HUDEP-2 (cell line): ENCODE measurements around the gene LGALS3.

ENCODE experiments used
- DNase-seq, 76 experiments: peaks; one replicate each; lab custom pipeline; 2025; ENCODE audit not compliant: unreplicated experiment in 76 of 76; lab: John Stamatoyannopoulos, UW

LGALS3 gene

DNA sequence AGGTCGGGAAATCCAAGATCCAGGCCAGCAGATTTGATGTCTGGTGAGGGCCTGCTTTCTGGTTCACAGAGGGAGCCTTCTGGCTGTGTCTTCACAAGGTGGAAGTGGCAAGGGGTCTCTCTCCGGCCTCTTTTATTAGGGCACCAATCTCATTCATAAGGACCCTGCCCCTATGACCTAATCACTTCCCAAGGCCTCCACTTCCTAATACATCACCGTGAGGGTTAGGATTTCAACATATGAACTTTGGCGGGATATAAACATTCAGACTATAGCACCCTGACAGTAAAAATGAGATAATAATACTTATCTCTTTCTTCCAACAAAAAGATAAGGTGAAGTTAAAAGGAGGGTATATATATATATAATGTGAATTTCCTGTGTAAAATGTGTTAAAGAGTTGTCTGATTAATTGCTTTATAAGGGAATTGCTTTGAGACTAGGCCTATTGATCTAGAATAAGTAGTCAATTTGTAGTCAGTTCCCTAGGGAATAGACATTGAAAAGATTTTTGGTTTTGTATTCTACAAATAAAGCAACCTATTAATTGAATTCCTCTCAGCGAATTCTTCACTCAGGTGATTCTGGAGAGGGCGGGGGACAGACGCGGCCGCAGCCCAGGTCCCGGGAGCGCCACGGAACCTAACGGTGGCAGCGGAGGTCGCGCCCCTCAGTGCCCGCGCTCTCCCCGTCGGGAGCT is 516 bp upstream of the LGALS3 start:
- no peak for DNase-seq

DNA sequence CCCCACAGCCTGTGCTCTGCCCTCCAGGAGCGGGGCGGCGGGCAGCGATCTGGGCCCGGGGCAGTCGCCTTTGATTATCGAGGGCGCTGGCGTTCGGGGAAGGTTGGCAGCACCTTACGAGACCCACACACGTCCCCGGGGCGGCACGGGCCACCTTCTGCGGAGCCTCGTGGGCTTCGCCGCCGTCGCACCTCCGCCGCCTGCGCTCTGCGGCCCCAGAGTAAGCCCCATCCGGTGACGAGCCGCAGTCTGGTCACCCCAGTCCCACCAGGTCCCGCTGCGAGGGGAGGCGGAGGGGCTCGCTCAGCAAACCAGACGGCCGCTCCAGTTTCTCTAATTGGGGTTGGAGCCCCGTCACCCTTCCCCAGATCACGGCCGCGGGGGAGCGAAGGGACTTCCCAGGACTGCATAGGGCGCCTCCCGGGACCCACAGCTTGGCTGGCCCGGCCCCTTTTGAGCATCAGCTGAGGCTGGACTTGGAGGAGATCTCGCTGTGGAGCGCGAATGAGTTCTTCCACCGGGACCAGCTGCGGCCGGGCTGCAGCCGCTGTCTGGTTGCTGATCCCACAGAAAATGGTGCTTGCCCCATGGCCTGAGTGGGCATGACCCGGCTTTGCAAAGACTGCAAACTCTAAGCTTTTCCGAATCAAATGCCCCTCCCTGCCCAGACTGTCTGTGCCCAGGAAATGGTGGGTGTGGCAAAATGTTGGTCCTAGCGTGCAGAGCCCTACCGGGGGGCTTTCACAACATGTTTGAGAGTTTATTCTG is 560 bp downstream of the LGALS3 start:
- DNase-seq, result peak in 19 of 76 experiments; percentile 18 to 52 (median 33)

DNA sequence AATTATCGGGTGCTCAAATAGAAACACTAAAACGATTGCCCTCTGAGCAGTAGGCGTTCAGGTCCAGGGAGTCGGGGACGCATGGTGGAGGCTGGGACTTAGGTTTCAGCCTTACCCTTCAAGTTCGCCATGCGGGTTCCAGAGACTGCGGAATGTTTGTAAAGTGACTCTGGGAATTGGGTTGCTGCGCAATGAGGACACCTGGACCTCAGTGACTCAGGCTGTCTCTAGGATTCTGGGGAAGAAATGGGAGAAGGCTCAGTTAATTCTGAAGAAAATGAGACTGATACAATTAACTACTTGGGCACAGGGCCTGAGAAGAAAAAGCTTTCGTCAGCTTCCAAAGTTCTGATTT is 1.1 kb downstream of the LGALS3 start:
- DNase-seq, result no peak

DNA sequence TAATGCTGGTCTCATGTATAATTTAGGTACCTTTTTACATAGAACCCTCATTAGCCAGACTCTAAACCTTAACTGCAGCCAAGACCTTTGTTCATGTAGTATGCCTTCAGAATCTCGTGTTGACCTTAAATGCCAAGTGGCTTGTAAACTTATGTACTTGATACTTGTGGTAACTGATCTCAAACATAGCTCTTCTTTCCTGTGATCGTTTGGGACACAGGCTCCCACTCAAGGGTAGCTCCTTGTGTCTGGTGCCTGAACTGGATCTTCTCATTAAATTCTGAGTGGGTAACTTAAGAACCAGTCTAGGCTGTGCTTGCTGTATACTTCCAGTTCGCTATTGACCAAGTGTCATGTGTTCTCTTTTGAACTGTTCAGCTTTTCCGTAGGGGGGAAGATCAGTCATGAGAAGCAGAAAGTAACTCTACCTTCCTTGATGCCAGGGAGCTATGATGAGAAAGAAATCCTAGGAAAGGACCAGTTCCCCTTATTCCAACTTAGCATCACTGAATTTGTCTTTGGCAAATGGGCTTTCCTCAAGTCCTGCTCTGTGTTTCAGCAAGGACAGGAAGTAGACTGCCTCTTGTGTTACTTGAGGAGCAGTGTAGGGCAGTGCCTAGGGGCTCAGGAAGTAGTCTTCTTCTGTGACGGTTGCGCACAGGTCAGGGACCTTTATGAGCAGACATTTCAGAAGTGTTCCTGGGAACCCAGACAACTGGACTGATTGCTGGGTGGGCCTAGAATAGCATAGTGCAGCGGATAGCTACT is 2.5 kb downstream of the LGALS3 start:
- DNase-seq, result peak in 22 of 76 experiments; percentile 10 to 56 (median 25)

DNA sequence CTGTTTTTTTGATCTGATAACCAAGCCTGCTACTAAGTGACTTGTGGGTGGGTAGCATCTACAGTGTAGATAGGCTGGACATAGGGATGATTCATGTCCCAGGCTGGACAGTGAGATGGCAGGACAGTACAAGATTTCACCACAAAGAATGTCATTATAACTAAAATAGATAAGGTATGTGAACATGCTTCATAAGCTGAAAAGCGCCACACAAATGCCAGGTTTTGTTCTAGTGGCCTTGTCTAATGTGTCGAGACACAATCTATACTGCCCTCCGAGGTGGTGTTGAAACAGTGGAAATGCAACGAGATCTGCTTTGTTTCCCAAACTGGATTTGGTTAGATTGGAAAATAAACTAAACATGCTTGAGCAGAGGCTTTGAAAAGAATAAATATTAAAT is 4.4 kb downstream of the LGALS3 start:
- DNase-seq, result peak in 37 of 76 experiments; percentile 7 to 74 (median 38)

DNA sequence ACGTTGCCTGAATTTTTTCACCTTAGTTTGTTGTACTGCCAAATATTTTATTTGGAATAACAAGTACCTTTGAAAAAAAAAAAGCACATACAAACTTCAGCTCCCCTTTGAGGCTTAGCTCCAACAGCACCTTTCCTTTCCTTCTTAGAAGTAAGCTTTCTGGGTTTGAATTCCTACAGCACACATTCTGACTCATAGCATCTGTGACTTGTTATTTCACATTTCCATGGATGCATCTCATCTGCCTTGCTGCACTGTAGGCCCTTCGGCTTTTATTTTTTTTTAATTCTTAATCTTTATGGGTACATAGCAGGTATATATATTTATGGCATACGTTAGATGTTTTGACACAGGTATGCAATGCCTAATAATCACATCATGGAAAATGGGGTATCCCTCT is 7.2 kb downstream of the LGALS3 start:
- no peak for DNase-seq

DNA sequence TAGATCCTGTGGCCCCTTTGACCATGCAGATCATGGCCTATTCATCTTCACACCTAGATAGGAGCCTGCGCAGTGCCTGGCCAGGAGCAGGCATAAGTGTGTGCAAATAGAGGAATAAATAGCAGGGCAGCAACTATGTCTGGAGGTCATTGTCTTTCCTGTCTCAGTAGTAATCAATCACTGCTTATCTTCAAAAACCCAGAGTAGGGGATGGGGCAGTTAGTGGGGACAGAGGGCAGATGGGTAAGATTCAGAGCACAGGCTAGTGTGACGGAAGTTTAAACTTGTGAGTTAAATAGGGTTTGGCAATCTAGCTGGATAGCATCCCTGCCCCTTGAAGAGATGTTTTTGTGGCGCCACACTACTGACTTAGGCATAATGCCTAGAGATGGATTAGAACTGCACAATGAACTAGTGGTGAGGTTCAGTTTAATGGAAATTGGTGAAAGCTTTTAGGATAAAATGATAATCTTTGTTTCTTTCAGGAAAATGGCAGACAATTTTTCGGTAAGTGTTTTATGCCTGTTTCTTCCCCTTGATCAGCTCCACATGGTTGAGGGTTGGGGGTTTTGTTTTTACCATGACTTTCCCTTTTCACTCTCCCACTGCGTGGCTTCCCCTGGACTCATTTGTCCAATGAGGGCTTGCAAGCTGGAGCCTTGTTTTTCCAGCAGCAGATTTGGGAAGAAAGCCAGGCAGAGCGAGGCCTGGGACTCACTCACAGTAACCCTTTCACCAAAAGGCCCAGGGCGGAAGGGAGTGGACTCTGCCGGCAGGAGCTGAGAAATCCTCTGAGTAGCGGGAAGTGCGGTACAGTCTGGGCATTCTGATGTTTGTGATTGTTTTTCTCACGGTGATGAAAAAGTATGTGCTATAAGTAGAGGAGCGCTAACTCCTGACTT is 8.1 kb downstream of the LGALS3 start:
- DNase-seq, result no peak

DNA sequence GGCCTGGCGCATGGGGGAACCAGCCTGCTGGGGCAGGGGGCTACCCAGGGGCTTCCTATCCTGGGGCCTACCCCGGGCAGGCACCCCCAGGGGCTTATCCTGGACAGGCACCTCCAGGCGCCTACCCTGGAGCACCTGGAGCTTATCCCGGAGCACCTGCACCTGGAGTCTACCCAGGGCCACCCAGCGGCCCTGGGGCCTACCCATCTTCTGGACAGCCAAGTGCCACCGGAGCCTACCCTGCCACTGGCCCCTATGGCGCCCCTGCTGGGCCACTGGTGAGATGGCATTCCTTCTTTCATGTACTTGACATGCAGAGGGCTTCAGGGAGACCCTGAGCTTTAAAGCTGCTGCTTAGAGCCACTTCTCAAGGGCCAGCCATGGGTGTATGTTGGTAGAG is 9.0 kb downstream of the LGALS3 start:
- DNase-seq, result peak in 5 of 76 experiments; percentile 7 to 27 (median 10)

DNA sequence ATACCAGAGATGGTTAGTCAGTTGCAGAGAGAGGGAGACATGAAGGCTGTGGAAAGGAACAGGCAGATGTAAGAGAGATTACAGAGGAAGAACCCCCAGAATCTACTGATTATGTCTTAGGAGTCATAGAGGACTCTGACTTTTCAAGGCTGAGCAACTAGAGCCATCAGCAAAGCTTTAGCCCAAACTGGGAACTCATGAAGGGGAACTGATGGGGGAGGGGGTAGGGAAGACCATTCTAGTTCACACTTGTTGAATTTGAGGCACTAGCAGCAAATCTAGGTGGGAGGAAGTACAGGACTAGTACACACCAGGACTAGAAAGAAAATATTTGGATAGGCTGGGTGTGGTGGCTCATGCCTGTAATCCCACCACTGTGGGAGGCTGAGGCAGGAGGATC is 10.1 kb downstream of the LGALS3 start:
- no peak for DNase-seq

DNA sequence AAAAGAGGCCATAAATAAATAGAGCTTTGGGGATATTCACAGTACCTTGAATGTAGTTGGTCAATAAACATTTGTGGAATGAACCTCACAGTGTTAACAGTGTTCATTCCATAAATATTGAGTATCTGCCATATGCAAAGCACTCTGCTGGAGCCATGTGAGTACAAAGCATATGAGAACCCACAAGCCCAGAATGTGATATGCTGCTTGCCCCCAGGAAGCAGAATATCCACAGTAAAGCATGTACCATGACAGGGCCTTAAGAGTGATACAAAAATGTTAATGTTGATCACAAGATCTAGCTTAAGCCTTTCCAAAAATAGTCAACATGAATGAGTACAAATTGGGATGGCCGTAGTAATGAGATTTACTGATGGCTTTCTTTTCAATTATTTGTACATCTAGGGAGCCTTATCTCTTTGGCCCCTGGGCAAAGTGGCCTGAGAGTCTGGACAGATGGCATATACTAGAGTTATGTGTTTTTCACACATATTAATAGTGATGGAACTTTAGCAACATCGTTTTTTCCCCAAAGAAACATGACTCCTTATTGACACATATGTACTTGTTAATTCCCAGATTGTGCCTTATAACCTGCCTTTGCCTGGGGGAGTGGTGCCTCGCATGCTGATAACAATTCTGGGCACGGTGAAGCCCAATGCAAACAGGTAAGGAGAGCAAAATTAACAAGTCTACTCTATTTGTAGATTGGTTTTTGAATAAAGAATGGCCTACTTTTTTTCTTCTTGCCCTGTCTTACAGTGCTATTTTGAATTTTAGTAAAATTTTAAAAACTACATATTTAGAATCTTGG is 10.9 kb downstream of the LGALS3 start:
- no peak for DNase-seq

DNA sequence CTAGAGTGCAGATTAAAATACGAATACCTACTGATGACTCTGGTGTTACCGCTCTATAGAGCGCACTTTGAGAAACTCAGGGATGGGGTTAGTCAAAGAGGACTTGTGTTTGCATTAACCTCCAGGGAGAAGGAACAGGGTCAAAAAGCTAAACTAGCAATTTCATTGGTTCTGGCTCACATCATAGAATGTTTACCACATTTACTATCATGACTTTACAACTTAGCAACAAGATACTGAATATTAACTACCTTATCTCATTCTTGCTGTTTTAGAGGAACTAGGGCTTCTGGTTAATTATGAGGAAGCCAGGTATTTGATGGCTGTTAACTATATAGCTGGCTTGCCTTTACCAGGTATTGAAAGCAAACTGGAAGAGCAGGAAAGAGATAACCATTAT is 12.8 kb downstream of the LGALS3 start:
- no peak for DNase-seq

DNA sequence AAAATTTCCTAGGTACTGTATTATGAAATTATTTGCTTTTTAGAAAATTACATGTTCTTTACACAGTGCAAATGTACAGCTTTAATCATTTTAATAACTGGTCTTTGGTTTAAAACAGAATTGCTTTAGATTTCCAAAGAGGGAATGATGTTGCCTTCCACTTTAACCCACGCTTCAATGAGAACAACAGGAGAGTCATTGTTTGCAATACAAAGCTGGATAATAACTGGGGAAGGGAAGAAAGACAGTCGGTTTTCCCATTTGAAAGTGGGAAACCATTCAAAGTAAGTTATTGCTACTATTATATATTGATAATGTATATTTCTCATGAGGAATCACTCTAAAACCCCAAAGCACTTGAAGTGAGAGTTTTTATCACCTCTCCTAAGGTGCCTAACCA is 13.4 kb downstream of the LGALS3 start:
- DNase-seq, result no peak

DNA sequence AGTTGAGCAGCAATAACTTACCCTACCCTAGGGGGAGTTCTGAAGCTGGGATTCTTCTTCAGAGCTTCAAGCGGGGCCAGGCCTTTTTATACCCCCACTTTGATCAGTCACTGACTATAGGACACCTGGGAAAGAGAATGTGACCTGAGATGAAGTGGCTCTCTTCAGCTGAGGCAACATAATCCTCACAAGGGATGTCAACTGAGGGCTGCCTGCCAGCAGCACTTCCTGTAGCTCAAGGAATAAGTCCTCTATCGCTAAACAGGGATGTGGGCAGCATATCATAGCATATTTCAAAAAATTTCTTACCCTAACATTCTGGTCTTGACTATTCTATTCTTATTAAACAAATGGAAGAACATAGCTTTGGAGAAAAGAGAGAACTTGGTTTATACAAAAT is 17.4 kb downstream of the LGALS3 start:
- DNase-seq, result no peak

DNA sequence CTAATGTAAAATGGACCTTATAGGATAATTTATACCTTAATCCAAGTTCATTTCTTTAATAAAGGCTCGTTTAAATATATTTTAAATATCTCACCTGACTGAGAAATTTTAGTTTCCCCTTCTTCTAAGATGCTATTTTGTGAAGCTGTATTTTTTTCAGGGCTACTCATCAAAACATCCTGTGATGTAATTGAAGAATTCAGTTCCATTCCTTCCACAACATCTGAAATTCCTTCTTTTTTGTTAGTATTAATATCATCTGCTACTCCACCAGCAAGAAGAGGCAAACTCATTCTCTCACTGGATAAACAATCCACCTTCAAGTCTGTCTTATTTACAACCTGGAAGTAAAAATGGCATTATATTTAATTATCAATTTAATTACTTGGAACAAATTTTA is 22.5 kb downstream of the LGALS3 start:
- no peak for DNase-seq

DNA sequence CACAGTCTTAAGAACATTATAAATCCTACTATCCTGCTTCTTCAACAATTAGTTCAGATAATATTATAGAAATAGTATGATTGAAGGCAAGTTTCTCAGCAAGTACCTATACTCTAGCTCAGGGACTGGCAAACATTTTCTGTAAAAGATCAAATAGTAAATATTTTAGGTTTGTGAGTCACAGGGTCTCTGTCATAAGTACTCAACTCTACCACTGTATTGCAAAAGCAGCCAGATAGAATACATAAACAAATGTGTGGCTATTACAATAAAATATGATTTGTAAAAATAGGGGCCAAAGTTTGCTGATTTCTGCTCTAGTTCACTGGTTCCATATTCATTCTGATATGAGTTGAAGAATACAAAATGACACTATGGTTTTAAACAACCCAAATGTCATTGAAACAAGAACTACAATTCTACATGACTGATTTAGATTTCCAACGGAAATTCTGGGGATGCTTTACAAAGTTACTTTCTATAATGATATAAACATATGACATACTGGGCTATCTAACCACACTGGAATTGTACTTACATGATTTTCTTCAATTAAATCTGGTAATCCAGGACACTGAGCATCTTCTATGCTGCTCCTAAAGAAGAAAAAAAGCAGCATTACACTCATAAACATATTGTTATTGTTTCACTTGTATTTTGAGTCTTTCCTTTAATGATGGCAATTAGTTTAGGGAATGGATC is 23.2 kb downstream of the LGALS3 start:
- no peak for DNase-seq

DNA sequence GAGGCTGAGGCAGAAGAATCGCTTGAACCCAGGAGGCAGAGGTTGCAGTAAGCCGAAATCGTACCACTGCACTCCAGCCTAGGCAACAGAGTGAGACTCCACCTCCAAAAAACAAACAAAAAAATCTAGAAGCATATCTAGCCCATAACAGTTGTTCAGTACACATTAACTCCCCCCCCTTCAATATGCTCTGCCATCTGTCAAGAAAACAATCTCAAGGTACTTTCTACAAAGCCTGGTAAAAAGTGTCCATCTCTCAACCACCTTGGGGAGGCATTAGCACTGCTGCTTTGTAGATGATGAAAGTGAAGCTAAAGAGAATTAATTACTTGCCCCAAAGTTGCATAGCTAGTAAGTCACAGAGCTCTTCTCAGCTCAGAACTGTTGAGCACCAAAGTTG is 24.9 kb downstream of the LGALS3 start:
- no peak for DNase-seq

DNA sequence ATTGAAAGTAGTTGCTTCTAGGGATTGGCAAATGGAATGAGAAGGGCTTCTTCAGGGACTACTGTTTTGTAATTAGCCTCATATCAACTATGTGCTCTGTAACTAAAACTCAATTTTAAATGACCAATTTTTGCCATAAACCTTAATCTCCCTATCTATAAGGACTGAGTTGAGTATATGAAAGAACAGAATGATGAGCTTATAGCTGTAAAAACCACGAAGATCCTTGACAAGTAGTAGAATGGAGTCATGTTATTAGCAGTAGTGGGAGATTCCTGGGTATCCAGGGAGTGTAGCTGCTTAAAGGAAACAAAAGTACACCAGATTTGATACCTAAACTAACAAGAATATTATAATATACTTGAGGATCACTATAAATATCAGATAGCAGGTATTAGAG is 28.0 kb downstream of the LGALS3 start:
- no peak for DNase-seq

DNA sequence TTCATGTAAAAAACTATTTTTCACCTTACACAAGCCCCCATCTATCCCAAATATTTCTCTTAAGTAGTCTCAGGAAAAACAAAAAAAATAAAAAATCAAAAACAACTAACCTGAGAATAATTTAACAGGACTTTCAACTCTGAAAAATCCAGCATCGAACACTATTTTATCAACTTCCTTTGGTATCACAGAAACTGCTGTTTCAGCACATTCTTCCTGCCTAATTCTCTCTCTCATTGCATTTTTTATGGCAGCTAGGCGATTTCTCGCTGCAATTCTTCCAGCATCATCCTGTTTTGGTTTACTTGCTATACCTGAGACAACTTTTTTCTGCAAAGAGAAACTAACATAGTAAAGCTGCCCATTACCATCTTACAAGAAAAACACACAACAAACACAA is 29.4 kb downstream of the LGALS3 start:
- no peak for DNase-seq

DNA sequence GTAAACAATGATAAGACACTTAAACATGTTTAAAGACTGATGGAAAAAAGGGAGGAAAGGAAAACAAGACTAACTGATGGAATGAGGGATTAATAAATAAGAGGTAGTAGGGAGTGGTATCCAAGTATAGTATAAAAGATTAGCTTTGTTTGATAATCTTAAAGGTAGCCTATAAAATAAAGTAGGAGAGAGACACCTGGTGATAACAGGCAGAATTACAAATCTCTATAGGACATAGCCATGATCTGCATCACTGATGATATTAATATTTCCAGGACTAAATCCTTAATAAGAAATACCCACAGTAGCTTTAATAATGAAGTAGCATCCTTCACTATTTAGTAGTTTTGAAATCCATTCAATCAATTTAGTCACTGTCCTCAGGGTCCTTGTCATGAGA is 31.9 kb downstream of the LGALS3 start:
- peak in 6 of 76 experiments; percentile 9 to 31 (median 18) for DNase-seq
